Osteocyte (in vitro differentiated cells): ENCODE data around the gene MYT1. TPM values are rescaled to one million over a fixed set of nuclear protein-coding genes. Genes with fewer than 3 reads are reported as not detected.

Experiments
- DNase-seq: peaks from one replicate; pipeline ENCODE4 v3.0.0; 2021; ENCODE audit warnings: mixed read lengths; ENCODE audit not compliant: unreplicated experiment; ENCODE audit errors: extremely low spot score
- H3K27ac Mint-ChIP-seq: one replicate; pipeline ENCODE4 v1.8.0; 2021; ENCODE audit warnings: mild to moderate bottlenecking, mixed read lengths; ENCODE audit not compliant: unreplicated experiment
- H3K27me3 Mint-ChIP-seq: one replicate; pipeline ENCODE4 v1.8.0; 2021; ENCODE audit warnings: mixed read lengths; ENCODE audit not compliant: unreplicated experiment
- H3K36me3 Mint-ChIP-seq: one replicate; pipeline ENCODE4 v1.8.0; 2021; ENCODE audit warnings: mixed read lengths; ENCODE audit not compliant: unreplicated experiment
- H3K4me1 Mint-ChIP-seq: one replicate; pipeline ENCODE4 v1.8.0; 2021; ENCODE audit warnings: mixed read lengths; ENCODE audit not compliant: unreplicated experiment
- H3K4me3 Mint-ChIP-seq: one replicate; pipeline ENCODE4 v1.8.0; 2021; ENCODE audit warnings: mild to moderate bottlenecking, moderate library complexity, mixed read lengths; ENCODE audit not compliant: unreplicated experiment
- H3K9me3 Mint-ChIP-seq: one replicate; pipeline ENCODE4 v1.8.0; 2021; ENCODE audit warnings: mixed read lengths; ENCODE audit not compliant: unreplicated experiment
- CTCF ChIP-seq: fragments of 200-600 bp; sonication (generic); IDR thresholded peaks from 2 replicates; pipeline ENCODE4 v1.5.0; 2021; ENCODE audit warnings: antibody characterized with exemption, mild to moderate bottlenecking, moderate library complexity
- total RNA-seq: library from RNA; stranded (reverse); gene quantifications from 2 replicates; pipeline ENCODE4 v1.2.1, GENCODE V29; 2021

MYT1 gene
- total RNA-seq, 1 donor from 2014 or later: not detected

- no peaks in the 10 kb centered on the region for H3K4me1 Mint-ChIP-seq
- TF ChIP-seq CTCF: no peak
- peaks cover 11% of the 10 kb centered on the region for H3K27me3 Mint-ChIP-seq
- DNase-seq: no peak
- H3K36me3 Mint-ChIP-seq: no peaks in the 10 kb centered on the region
- H3K9me3 Mint-ChIP-seq: no peaks in the 10 kb centered on the region
- no peak overlapping the region for H3K27ac Mint-ChIP-seq
- no peak overlapping the region for H3K4me3 Mint-ChIP-seq
These were observed 72.2 kb downstream of the MYT1 start for GRCh38 chr20:64236137-64237088.

- peaks cover 14% of the 10 kb centered on the region for H3K27me3 Mint-ChIP-seq
- H3K36me3 Mint-ChIP-seq: no peaks in the 10 kb centered on the region
- H3K9me3 Mint-ChIP-seq: no peaks in the 10 kb centered on the region
- H3K4me1 Mint-ChIP-seq: no peaks in the 10 kb centered on the region
- no peak overlapping the region for H3K4me3 Mint-ChIP-seq
- H3K27ac Mint-ChIP-seq: no peak overlapping the region
- DNase-seq: no peak
- no peak for TF ChIP-seq CTCF
These were observed 73.1 kb downstream of the MYT1 start for GRCh38 chr20:64237316-64237715.

- Mint-ChIP-seq H3K4me1 (no peaks in the 10 kb centered on the region), H3K4me3 (no peak overlapping the region), H3K36me3 (no peaks in the 10 kb centered on the region), H3K27me3 (peaks cover 21% of the 10 kb centered on the region), H3K9me3 (no peaks in the 10 kb centered on the region), H3K27ac (no peak overlapping the region)
- DNase-seq: no peak
- no peak for TF ChIP-seq CTCF
These were observed 74.0 kb downstream of the MYT1 start for GRCh38 chr20:64238115-64238825.

GRCh38 chr20:64238851-64239387, 74.7 kb downstream of the MYT1 start:
- peaks cover 26% of the 10 kb centered on the region for H3K27me3 Mint-ChIP-seq
- no peak for DNase-seq
- H3K9me3 Mint-ChIP-seq: no peaks in the 10 kb centered on the region
- TF ChIP-seq CTCF: no peak
- H3K27ac Mint-ChIP-seq: no peak overlapping the region
- H3K4me3 Mint-ChIP-seq: no peak overlapping the region
- H3K4me1 Mint-ChIP-seq: no peaks in the 10 kb centered on the region
- no peaks in the 10 kb centered on the region for H3K36me3 Mint-ChIP-seq
